ENCODE results near the gene RNU6-1.

RNU6-1 gene

GRCh38 chr15:67835297-67836133 is 4.3 kb downstream of the RNU6-1 start:
- in situ Hi-C loops (cut with MboI; ENCODE audit: low sequenced_read_pairs) = loop anchor here (25.0 kb wide), 1 partner anchor 373 kb away; no protein-coding TSS in a partner anchor

GRCh38 chr15:67834581-67835296 is 5.1 kb downstream of the RNU6-1 start:
- in situ Hi-C loops (cut with MboI; ENCODE audit: low sequenced_read_pairs) = loop anchor here (25.0 kb wide), 1 partner anchor 372 kb away; no protein-coding TSS in a partner anchor

- in situ Hi-C loops (cut with MboI; ENCODE audit: low sequenced_read_pairs) = loop anchor here (25.0 kb wide), 1 partner anchor 372 kb away; no protein-coding TSS in a partner anchor
Observed at GRCh38 chr15:67833710-67834511, 5.9 kb downstream of the RNU6-1 start.

- in situ Hi-C loops (cut with MboI; ENCODE audit: low sequenced_read_pairs) = loop anchor here (25.0 kb wide), 1 partner anchor 371 kb away; no protein-coding TSS in a partner anchor
Observed at GRCh38 chr15:67832897-67833709, 6.7 kb downstream of the RNU6-1 start.

GRCh38 chr15:67832031-67832551 is 7.8 kb downstream of the RNU6-1 start:
- in situ Hi-C loops (cut with MboI; ENCODE audit: low sequenced_read_pairs) = loop anchor here (25.0 kb wide), 1 partner anchor 370 kb away; no protein-coding TSS in a partner anchor

GRCh38 chr15:67831363-67831762 is 8.5 kb downstream of the RNU6-1 start:
- in situ Hi-C loops (cut with MboI; ENCODE audit: low sequenced_read_pairs) = loop anchor here (25.0 kb wide), 1 partner anchor 369 kb away; no protein-coding TSS in a partner anchor

GRCh38 chr15:67829647-67830504 is 10.0 kb downstream of the RNU6-1 start:
- in situ Hi-C loops (cut with MboI; ENCODE audit: low sequenced_read_pairs) = loop anchor here (25.0 kb wide), 1 partner anchor 368 kb away; no protein-coding TSS in a partner anchor

- in situ Hi-C loops (cut with MboI; ENCODE audit: low sequenced_read_pairs) = loop anchor here (25.0 kb wide), 1 partner anchor 367 kb away; no protein-coding TSS in a partner anchor
Observed at GRCh38 chr15:67828969-67829646, 10.7 kb downstream of the RNU6-1 start.

GRCh38 chr15:67828278-67828968 is 11.4 kb downstream of the RNU6-1 start:
- in situ Hi-C loops (cut with MboI; ENCODE audit: low sequenced_read_pairs) = loop anchor here (25.0 kb wide), 1 partner anchor 366 kb away; no protein-coding TSS in a partner anchor

- in situ Hi-C loops (cut with MboI; ENCODE audit: low sequenced_read_pairs) = loop anchor here (25.0 kb wide), 1 partner anchor 365 kb away; no protein-coding TSS in a partner anchor
Observed at GRCh38 chr15:67827562-67828277, 12.1 kb downstream of the RNU6-1 start.

- in situ Hi-C loops (cut with MboI; ENCODE audit: low sequenced_read_pairs) = loop anchor here (25.0 kb wide), 1 partner anchor 365 kb away; no protein-coding TSS in a partner anchor
Observed at GRCh38 chr15:67826717-67827561, 12.9 kb downstream of the RNU6-1 start.

- in situ Hi-C loops (cut with MboI; ENCODE audit: low sequenced_read_pairs) = loop anchor here (25.0 kb wide), 1 partner anchor 364 kb away; no protein-coding TSS in a partner anchor
Observed at GRCh38 chr15:67825881-67826716, 13.7 kb downstream of the RNU6-1 start.

GRCh38 chr15:67824976-67825880 is 14.6 kb downstream of the RNU6-1 start, which contains the start of gene SKOR1:
Gene SKOR1 (plus strand): TSS chr15:67825509. CDS start chr15:67825603, 94 bp downstream.
- in situ Hi-C loops (cut with MboI; ENCODE audit: low sequenced_read_pairs) = loop anchor here (25.0 kb wide), 1 partner anchor 363 kb away; no protein-coding TSS in a partner anchor

All from HL-60/S4 treated with phorbol 12-myristate 13-acetate at 8.2 ng/mL for 4 days and 3 days (cell line).